A549 (cell line): Measurements from ENCODE around the gene UMAD1.

ENCODE experiments used
- CBX8 ChIP-seq: fragments of 200-600 bp; sonication (generic); IDR thresholded peaks from 2 replicates; pipeline ENCODE4 v1.6.1; 2016
- CEBPB ChIP-seq, 2 experiments: fragments of >200 bp in 1 of 2; sonication (Bioruptor Twin) in 1 of 2; formaldehyde crosslinking in 1 of 2; IDR thresholded peaks; 2 replicates each; pipeline ENCODE4 v1.6.1; 2012 to 2016
- CHD2 ChIP-seq: fragments of 150-350 bp; IDR thresholded peaks from 2 replicates; pipeline ENCODE4 v1.6.1; 2014; ENCODE audit warnings: low read length; ENCODE audit not compliant: partially characterized antibody
- CHD4 ChIP-seq: fragments of 200-600 bp; sonication (generic); IDR thresholded peaks from 2 replicates; pipeline ENCODE4 v1.6.1; 2016; ENCODE audit warnings: antibody characterized with exemption, mild to moderate bottlenecking, borderline replicate concordance
- JUN ChIP-seq, 2 experiments: fragments of >200 bp; sonication (Bioruptor Twin); formaldehyde crosslinking; IDR thresholded peaks; 2 replicates in 1 of 2; 3 replicates in 1 of 2; pipeline ENCODE4 v1.6.1; 2016 to 2017
- MAFK ChIP-seq: fragments of 450-650 bp; IDR thresholded peaks from 2 replicates; pipeline ENCODE4 v1.6.1; 2014; ENCODE audit not compliant: partially characterized antibody
- NFE2L2 ChIP-seq: fragments of 150-350 bp; conservative IDR thresholded peaks from 2 replicates; pipeline ENCODE4 v1.6.1; 2014; ENCODE audit warnings: low read length
- POLR2A ChIP-seq: IDR thresholded peaks from 2 replicates; pipeline ENCODE4 v1.6.1; 2012; ENCODE audit warnings: mild to moderate bottlenecking, low read length
- RCOR1 ChIP-seq: fragments of 150-350 bp; IDR thresholded peaks from 2 replicates; pipeline ENCODE4 v1.6.1; 2014; ENCODE audit warnings: antibody characterized with exemption, low read length, low read depth
- RFX5 ChIP-seq: fragments of 450-650 bp; IDR thresholded peaks from 2 replicates; pipeline ENCODE4 v1.7.1; 2014; ENCODE audit warnings: antibody characterized with exemption, mild to moderate bottlenecking, moderate library complexity
- RNF2 ChIP-seq: fragments of 200-600 bp; sonication (generic); IDR thresholded peaks from 2 replicates; pipeline ENCODE4 v1.6.1; 2016; ENCODE audit warnings: low read depth, mild to moderate bottlenecking, antibody characterized with exemption, moderate library complexity, borderline replicate concordance
- ZNF302 ChIP-seq: fragments of 250-450 bp; sonication (Bioruptor Pico); IDR thresholded peaks from 2 replicates; pipeline ENCODE4 v1.9.0; 2021; ENCODE audit warnings: inconsistent platforms, mild to moderate bottlenecking, moderate library complexity
- TF ChIP-seq, protein P1 (sequence below): fragments of >200 bp; sonication (Bioruptor Twin); formaldehyde crosslinking; IDR thresholded peaks from 3 replicates; pipeline ENCODE4 v1.5.1; 2016

DNA sequence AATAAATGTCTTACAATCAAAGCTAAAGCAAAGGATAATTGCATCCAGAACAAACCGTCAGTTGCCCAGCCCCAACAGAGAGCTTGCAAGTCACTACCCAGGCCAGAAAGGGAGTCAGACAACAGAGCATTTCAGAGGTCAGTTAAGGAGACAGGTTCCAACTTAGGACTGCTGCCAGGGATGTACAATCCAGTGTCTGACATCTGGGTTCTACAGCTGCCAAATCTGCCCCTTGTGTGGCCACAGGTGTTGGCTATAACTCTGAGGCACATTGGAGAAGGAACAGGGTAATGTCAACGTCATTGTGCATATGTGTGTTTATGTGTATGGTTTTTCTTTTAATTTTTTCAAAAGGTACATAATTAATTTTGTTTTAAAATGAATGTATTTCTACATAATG, 242.8 kb downstream of the UMAD1 start:
- TF ChIP-seq ZNF302 (CRISPR knock-in tag): no peak
- no peak for TF ChIP-seq RFX5
- TF ChIP-seq CHD2: no peak
- TF ChIP-seq, protein P1, sequence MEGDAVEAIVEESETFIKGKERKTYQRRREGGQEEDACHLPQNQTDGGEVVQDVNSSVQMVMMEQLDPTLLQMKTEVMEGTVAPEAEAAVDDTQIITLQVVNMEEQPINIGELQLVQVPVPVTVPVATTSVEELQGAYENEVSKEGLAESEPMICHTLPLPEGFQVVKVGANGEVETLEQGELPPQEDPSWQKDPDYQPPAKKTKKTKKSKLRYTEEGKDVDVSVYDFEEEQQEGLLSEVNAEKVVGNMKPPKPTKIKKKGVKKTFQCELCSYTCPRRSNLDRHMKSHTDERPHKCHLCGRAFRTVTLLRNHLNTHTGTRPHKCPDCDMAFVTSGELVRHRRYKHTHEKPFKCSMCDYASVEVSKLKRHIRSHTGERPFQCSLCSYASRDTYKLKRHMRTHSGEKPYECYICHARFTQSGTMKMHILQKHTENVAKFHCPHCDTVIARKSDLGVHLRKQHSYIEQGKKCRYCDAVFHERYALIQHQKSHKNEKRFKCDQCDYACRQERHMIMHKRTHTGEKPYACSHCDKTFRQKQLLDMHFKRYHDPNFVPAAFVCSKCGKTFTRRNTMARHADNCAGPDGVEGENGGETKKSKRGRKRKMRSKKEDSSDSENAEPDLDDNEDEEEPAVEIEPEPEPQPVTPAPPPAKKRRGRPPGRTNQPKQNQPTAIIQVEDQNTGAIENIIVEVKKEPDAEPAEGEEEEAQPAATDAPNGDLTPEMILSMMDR: no peak
- TF ChIP-seq CHD4: no peak
- TF ChIP-seq RNF2: no peak
- no peak for TF ChIP-seq RCOR1
- TF ChIP-seq JUN (IDR thresholded peaks at IDR 0.05): no peak
- TF ChIP-seq NFE2L2: no peak
- TF ChIP-seq CEBPB (IDR thresholded peaks at IDR 0.05): no peak
- TF ChIP-seq CBX8: no peak
- TF ChIP-seq POLR2A: no peak
- TF ChIP-seq MAFK: no peak
